Nasal cavity respiratory epithelium epithelial cell of viscerocranial mucosa (primary cell): ENCODE data around the gene KRT38. TPM values are rescaled to one million over a fixed set of nuclear protein-coding genes. Genes with fewer than 3 reads are reported as not detected.

Experiments used
- total RNA-seq: library from RNA; depleted of rRNA; stranded (reverse); fragments of >200 nt; gene quantifications from 2 replicates; pipeline ENCODE4 v1.2.3, GENCODE V29; 2014

The KRT38 gene
- 0.07 TPM in 1 of 2 replicates, not detected in the other for total RNA-seq

GRCh38 chr17:41440531-41441033, at the start of gene KRT38:
Gene KRT38, minus strand, starts transcription at chr17:41440983. Its CDS starts 62 bp downstream, at chr17:41440921.

GRCh38 chr17:41489531-41489930, 48.7 kb upstream of the KRT38 start, which contains the start of gene KRT36:
Gene KRT36, minus strand, starts transcription at chr17:41489910. Its CDS starts 46 bp downstream, at chr17:41489864.

GRCh38 chr17:41481036-41481435, 40.3 kb upstream of the KRT38 start, which contains the start of gene KRT35:
Gene KRT35, minus strand, starts transcription at chr17:41481151. Its CDS starts 54 bp downstream, at chr17:41481097.

GRCh38 chr17:41466988-41467387, 26.2 kb upstream of the KRT38 start, which contains the start of gene KRT32:
Gene KRT32, minus strand, starts transcription at chr17:41467386. Its CDS starts 61 bp downstream, at chr17:41467325.

GRCh38 chr17:41424111-41424635, 16.6 kb downstream of the KRT38 start, which contains the start of gene KRT37:
Gene KRT37, minus strand, starts transcription at chr17:41424585. Its CDS starts 62 bp downstream, at chr17:41424523.

GRCh38 chr17:41396996-41397660, 43.7 kb downstream of the KRT38 start, which contains the start of gene KRT31:
Gene KRT31, minus strand, starts transcription at chr17:41397608. Its CDS starts 69 bp downstream, at chr17:41397539.

Other genes starting within 250 kb of the KRT38 start
- not detected in 2 replicates for gene KRTAP9-2, start 214.3 kb downstream of the KRT38 start, total RNA-seq
- gene KRTAP9-3, start 208.5 kb downstream of the KRT38 start, total RNA-seq, result not detected in 2 replicates
- gene KRTAP9-8, start 203.0 kb downstream of the KRT38 start, total RNA-seq, result not detected in 2 replicates
- gene KRTAP9-4, start 191.3 kb downstream of the KRT38 start, total RNA-seq, result not detected in 2 replicates
- gene KRTAP9-9, start 185.6 kb downstream of the KRT38 start, total RNA-seq, result not detected in 2 replicates
- gene KRTAP9-6, start 175.6 kb downstream of the KRT38 start, total RNA-seq, result not detected in 2 replicates
- not detected in 2 replicates for gene KRTAP9-7, start 165.3 kb downstream of the KRT38 start, total RNA-seq
- not detected in 2 replicates for gene KRTAP29-1, start 138.1 kb downstream of the KRT38 start, total RNA-seq
- not detected in 2 replicates for gene KRTAP16-1, start 131.7 kb downstream of the KRT38 start, total RNA-seq
- not detected in 2 replicates for gene KRTAP17-1, start 125.3 kb downstream of the KRT38 start, total RNA-seq
- gene KRT33A, start 90.2 kb downstream of the KRT38 start, total RNA-seq, result 0.28 and 0.68 TPM in 2 replicates
- 1.1 and 59.1 TPM in 2 replicates for gene KRT33B, start 71.2 kb downstream of the KRT38 start, total RNA-seq
- gene KRT34, start 58.7 kb downstream of the KRT38 start, total RNA-seq, result 1.00 and 2.7 TPM in 2 replicates
- 0.14 and 0.34 TPM in 2 replicates for gene KRT31, start 43.4 kb downstream of the KRT38 start, total RNA-seq
- gene KRT37, start 16.4 kb downstream of the KRT38 start, total RNA-seq, result 2.1 TPM in 1 of 2 replicates, not detected in the other
- not detected in 2 replicates for gene KRT32, start 26.4 kb upstream of the KRT38 start, total RNA-seq
- gene KRT35, start 40.2 kb upstream of the KRT38 start, total RNA-seq, result not detected in 2 replicates
- gene KRT36, start 48.9 kb upstream of the KRT38 start, total RNA-seq, result not detected in 2 replicates
- gene KRT13, start 64.6 kb upstream of the KRT38 start, total RNA-seq, result 6.5 and 231 TPM in 2 replicates
- gene KRT15, start 77.9 kb upstream of the KRT38 start, total RNA-seq, result 38.3 and 63.4 TPM in 2 replicates
- gene KRT19, start 87.3 kb upstream of the KRT38 start, total RNA-seq, result 637 and 3,236 TPM in 2 replicates
- gene KRT9, start 131.1 kb upstream of the KRT38 start, total RNA-seq, result 0.21 and 0.34 TPM in 2 replicates
- 254 and 1,560 TPM in 2 replicates for gene KRT14, start 145.9 kb upstream of the KRT38 start, total RNA-seq
- gene KRT16, start 171.8 kb upstream of the KRT38 start, total RNA-seq, result 2,627 and 3,653 TPM in 2 replicates
- 27,930 and 28,043 TPM in 2 replicates for gene KRT17, start 183.6 kb upstream of the KRT38 start, total RNA-seq
- gene EIF1, start 247.9 kb upstream of the KRT38 start, total RNA-seq, result 140 and 223 TPM in 2 replicates